Measurements from ENCODE around the gene ANKRD39.
"Not testable (repeated sequence)": the region's sequence is repeated elsewhere in the genome, so short reads cannot be mapped to it uniquely, and the experiment has no call there.

Gene ANKRD39

DNA sequence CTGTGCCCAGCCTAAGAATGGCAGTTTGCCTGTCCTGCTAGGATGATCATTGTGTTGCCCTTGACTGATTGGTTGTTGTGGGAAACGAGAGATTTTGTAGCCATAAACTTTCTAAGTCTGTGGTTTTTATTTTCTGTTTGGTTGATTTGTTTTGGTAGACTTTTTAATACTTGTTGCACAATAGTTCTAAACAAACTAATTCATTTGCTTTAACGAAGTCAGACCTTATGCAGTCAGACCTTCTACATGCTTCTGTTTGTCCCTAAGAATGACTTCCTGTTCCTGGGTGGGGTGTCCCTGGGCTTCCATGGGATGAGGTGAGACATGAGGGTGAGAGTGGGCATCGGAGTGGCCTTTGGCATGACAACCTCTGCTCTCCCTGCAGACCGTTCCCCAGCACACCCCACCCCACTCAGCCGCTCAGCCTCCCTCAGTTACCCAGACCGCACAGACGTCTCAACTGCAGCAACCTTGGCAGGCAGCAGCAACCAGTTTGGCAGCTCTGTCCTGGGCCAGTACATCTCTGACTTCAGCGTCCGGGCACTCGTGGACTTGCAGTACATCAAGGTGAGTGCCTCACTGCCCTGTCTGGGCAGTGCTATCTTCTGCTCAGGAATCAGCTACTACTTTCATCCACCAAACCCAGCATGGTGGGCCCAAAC, 49.5 kb downstream of the ANKRD39 start:
- Histone ChIP-seq H3K27me3 (no peaks in the 10 kb centered on the region), H3K9me3 (no peaks in the 10 kb centered on the region), H3K4me1 (no peaks in the 10 kb centered on the region), H3K36me3 (no peaks in the 10 kb centered on the region), H3K4me3 (ENCODE audit: low read depth, low read length) (no peak overlapping the region)
- TF ChIP-seq, protein P1, sequence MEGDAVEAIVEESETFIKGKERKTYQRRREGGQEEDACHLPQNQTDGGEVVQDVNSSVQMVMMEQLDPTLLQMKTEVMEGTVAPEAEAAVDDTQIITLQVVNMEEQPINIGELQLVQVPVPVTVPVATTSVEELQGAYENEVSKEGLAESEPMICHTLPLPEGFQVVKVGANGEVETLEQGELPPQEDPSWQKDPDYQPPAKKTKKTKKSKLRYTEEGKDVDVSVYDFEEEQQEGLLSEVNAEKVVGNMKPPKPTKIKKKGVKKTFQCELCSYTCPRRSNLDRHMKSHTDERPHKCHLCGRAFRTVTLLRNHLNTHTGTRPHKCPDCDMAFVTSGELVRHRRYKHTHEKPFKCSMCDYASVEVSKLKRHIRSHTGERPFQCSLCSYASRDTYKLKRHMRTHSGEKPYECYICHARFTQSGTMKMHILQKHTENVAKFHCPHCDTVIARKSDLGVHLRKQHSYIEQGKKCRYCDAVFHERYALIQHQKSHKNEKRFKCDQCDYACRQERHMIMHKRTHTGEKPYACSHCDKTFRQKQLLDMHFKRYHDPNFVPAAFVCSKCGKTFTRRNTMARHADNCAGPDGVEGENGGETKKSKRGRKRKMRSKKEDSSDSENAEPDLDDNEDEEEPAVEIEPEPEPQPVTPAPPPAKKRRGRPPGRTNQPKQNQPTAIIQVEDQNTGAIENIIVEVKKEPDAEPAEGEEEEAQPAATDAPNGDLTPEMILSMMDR (IDR thresholded peaks at IDR 0.05; ENCODE audit: low read depth, low read length): no peak
- DNase-seq: no peak

GRCh38 chr2:96807127-96807471, 50.7 kb downstream of the ANKRD39 start:
- Histone ChIP-seq H3K4me3 (ENCODE audit: low read depth, low read length) (no peak overlapping the region), H3K36me3 (no peaks in the 10 kb centered on the region), H3K4me1 (no peaks in the 10 kb centered on the region), H3K27me3 (no peaks in the 10 kb centered on the region), H3K9me3 (no peaks in the 10 kb centered on the region)
- DNase-seq: no peak
- TF ChIP-seq, protein P1 (IDR thresholded peaks at IDR 0.05; ENCODE audit: low read depth, low read length): no peak

- H3K4me3 ChIP-seq (ENCODE audit: low read depth, low read length): no peak overlapping the region
- TF ChIP-seq, protein P1 (IDR thresholded peaks at IDR 0.05; ENCODE audit: low read depth, low read length): no peak
- no peak for DNase-seq
- no peaks in the 10 kb centered on the region for H3K9me3 ChIP-seq
- no peaks in the 10 kb centered on the region for H3K36me3 ChIP-seq
- no peaks in the 10 kb centered on the region for H3K4me1 ChIP-seq
- H3K27me3 ChIP-seq: no peaks in the 10 kb centered on the region
These were observed 51.2 kb downstream of the ANKRD39 start for GRCh38 chr2:96806468-96807126.

- not testable (repeated sequence) for H3K4me1 ChIP-seq; H3K36me3 ChIP-seq; H3K27me3 ChIP-seq; H3K9me3 ChIP-seq; H3K4me3 ChIP-seq (ENCODE audit: low read depth, low read length); DNase-seq
These were observed 51.9 kb downstream of the ANKRD39 start for GRCh38 chr2:96805946-96806345.

DNA sequence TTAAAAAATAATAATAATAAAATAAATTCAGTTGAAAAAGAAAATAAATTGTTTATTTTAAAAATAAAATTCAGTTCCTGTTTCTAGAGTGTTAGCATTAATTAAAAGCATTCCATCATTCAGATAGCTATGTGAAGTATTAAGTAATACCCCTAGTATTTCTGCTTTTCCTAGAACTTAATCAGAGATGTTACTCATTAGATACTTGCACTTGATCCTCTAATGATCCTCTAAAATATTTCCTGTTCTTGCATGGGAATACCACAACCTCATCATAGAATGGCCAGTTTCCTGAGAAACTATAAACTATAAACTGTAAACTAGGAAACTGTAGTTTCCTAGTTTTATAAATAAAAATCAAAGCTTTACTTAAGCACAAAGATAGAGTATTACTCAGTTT, 52.8 kb downstream of the ANKRD39 start:
- Histone ChIP-seq H3K4me1 (no peaks in the 10 kb centered on the region), H3K4me3 (ENCODE audit: low read depth, low read length) (no peak overlapping the region), H3K36me3 (no peaks in the 10 kb centered on the region), H3K9me3 (no peaks in the 10 kb centered on the region), H3K27me3 (no peaks in the 10 kb centered on the region)
- DNase-seq: no peak
- TF ChIP-seq, protein P1 (IDR thresholded peaks at IDR 0.05; ENCODE audit: low read depth, low read length): no peak

DNA sequence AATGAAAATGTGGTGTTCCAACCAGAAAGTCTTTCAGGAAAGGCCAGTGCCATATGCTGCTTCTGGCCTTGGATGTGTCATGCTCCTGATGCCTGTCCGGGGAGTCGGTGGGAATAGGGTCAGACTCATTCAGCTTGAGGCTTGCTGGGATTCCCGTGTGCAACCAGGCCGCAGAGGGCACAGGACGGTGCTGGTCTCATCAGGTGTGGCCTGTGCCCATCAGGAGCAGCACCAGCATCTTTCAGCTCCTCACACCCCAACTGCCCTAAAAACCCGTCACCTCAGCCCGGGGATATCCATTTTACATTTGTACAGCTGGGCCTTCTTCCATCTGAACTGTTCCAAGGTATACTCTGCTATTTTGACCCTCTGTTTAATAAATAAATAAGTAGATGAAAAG, 55.1 kb downstream of the ANKRD39 start:
- H3K36me3 ChIP-seq: no peaks in the 10 kb centered on the region
- no peaks in the 10 kb centered on the region for H3K4me1 ChIP-seq
- no peaks in the 10 kb centered on the region for H3K27me3 ChIP-seq
- DNase-seq: no peak
- TF ChIP-seq, protein P1 (IDR thresholded peaks at IDR 0.05; ENCODE audit: low read depth, low read length): no peak
- no peaks in the 10 kb centered on the region for H3K9me3 ChIP-seq
- H3K4me3 ChIP-seq (ENCODE audit: low read depth, low read length): no peak overlapping the region
